CD14-positive monocyte (primary cell): ENCODE data around the gene DNMBP. TPM values are rescaled to one million over a fixed set of nuclear protein-coding genes. Genes with fewer than 3 reads are reported as not detected.

Source experiments
- DNase-seq, 3 donors: peaks; one replicate each; pipeline ENCODE4 v3.0.0-alpha.2; 2011 to 2022
- H2AFZ ChIP-seq: 2 replicates; pipeline ENCODE4 v1.6.0; 2012; ENCODE audit warnings: mild to moderate bottlenecking, low read depth, low read length, inconsistent platforms; ENCODE audit not compliant: insufficient read depth, poor library complexity, severe bottlenecking
- H3K27ac ChIP-seq, 2 donors: 1 replicate in 1 of 2; 2 replicates in 1 of 2; pipeline ENCODE4 v1.5.1; 2012 to 2013; ENCODE audit warnings: low read length in 2 of 2, control low read depth in 1 of 2, inconsistent platforms in 1 of 2, low read depth in 1 of 2, mild to moderate bottlenecking in 1 of 2
- H3K27me3 ChIP-seq, 2 donors: one replicate each; pipeline versions ENCODE4 v1.6.0 to v1.6.1; 2011 to 2013; ENCODE audit warnings: low read length in 2 of 2; ENCODE audit not compliant: control insufficient read depth in 2 of 2, insufficient read depth in 2 of 2
- H3K36me3 ChIP-seq, 2 donors: replicated peaks in 1 of 2; 1 replicate in 1 of 2; 2 replicates in 1 of 2; pipeline versions ENCODE4 v1.5.1 to v1.6.1; 2012 to 2013; ENCODE audit warnings: low read length in 2 of 2, control low read depth in 1 of 2, inconsistent platforms in 1 of 2, mild to moderate bottlenecking in 1 of 2; ENCODE audit not compliant: insufficient read depth in 2 of 2, control insufficient read depth in 1 of 2
- H3K4me1 ChIP-seq, 2 donors: 1 replicate in 1 of 2; 2 replicates in 1 of 2; pipeline versions ENCODE4 v1.5.1 to v1.6.1; 2012 to 2013; ENCODE audit warnings: low read length in 2 of 2, control low read depth in 1 of 2, inconsistent platforms in 1 of 2, mild to moderate bottlenecking in 1 of 2, moderate library complexity in 1 of 2; ENCODE audit not compliant: insufficient read depth in 2 of 2, control insufficient read depth in 1 of 2
- H3K4me2 ChIP-seq: replicated peaks from 2 replicates; pipeline ENCODE3; 2012; ENCODE audit warnings: low read length, moderate library complexity, mild to moderate bottlenecking; ENCODE audit not compliant: poor library complexity, severe bottlenecking; ENCODE audit errors: extremely low read depth
- H3K4me3 ChIP-seq, 3 experiments: fragments of 200-600 bp in 1 of 3; sonication (generic) in 1 of 3; replicated peaks in 1 of 3; 1 replicate in 2 of 3; 2 replicates in 1 of 3; pipeline ENCODE4 v1.5.1; 2011 to 2013; ENCODE audit warnings: low read length in 3 of 3, mild to moderate bottlenecking in 3 of 3, control low read depth in 2 of 3, low read depth in 2 of 3, inconsistent platforms in 1 of 3, moderate library complexity in 1 of 3
- H3K79me2 ChIP-seq: 2 replicates; pipeline ENCODE4 v1.6.0; 2012; ENCODE audit warnings: mild to moderate bottlenecking, control low read depth, inconsistent platforms, low read length, moderate library complexity; ENCODE audit not compliant: insufficient read depth
- H3K9ac ChIP-seq: 2 replicates; pipeline ENCODE4 v1.6.0; 2017; ENCODE audit warnings: low read length, mild to moderate bottlenecking; ENCODE audit not compliant: insufficient read depth, poor library complexity, severe bottlenecking
- H3K9me3 ChIP-seq, 2 donors: replicated peaks in 1 of 2; 1 replicate in 1 of 2; 2 replicates in 1 of 2; pipeline versions ENCODE4 v1.5.1 to v1.6.1; 2012 to 2013; ENCODE audit warnings: low read length in 2 of 2, control low read depth in 1 of 2; ENCODE audit not compliant: control insufficient read depth in 1 of 2, insufficient read depth in 1 of 2
- H4K20me1 ChIP-seq: 2 replicates; pipeline ENCODE4 v1.6.0; 2012; ENCODE audit warnings: mild to moderate bottlenecking, low read length, control low read depth, moderate library complexity; ENCODE audit not compliant: insufficient read depth
- H3K27ac Mint-ChIP-seq, 7 donors: one replicate each; pipeline ENCODE4 v1.8.0; 2020; ENCODE audit warnings: mild to moderate bottlenecking in 7 of 7, mixed read lengths in 7 of 7, moderate library complexity in 6 of 7, inconsistent platforms in 2 of 7
- H3K27me3 Mint-ChIP-seq, 3 donors: one replicate each; pipeline ENCODE4 v1.8.0; 2021 to 2022; ENCODE audit warnings: low read depth in 3 of 3, mild to moderate bottlenecking in 3 of 3, mixed read lengths in 3 of 3, moderate library complexity in 3 of 3, inconsistent platforms in 1 of 3
- H3K36me3 Mint-ChIP-seq, 2 donors: one replicate each; pipeline ENCODE4 v1.8.0; 2020; ENCODE audit warnings: mixed read lengths in 2 of 2, inconsistent platforms in 1 of 2, mild to moderate bottlenecking in 1 of 2
- H3K4me1 Mint-ChIP-seq: one replicate; pipeline ENCODE4 v1.8.0; 2020; ENCODE audit warnings: mild to moderate bottlenecking, mixed read lengths
- H3K4me3 Mint-ChIP-seq, 2 donors: one replicate each; pipeline ENCODE4 v1.8.0; 2020; ENCODE audit warnings: mild to moderate bottlenecking in 2 of 2, mixed read lengths in 2 of 2, moderate library complexity in 1 of 2
- H3K9me3 Mint-ChIP-seq, 7 donors: one replicate each; pipeline ENCODE4 v1.8.0; 2020 to 2022; ENCODE audit warnings: mixed read lengths in 7 of 7, mild to moderate bottlenecking in 6 of 7, moderate library complexity in 6 of 7, inconsistent platforms in 2 of 7
- CTCF ChIP-seq: fragments of 200-600 bp; IDR thresholded peaks from one replicate; pipeline ENCODE4 v1.8.0; 2022; ENCODE audit warnings: antibody characterized with exemption, mild to moderate bottlenecking
- WGBS: methylation state at CpG from one replicate; pipeline ENCODE4 v1.1.5; 2013; ENCODE audit warnings: missing lambda C conversion rate; ENCODE audit not compliant: insufficient coverage; 5-methylcytosine and 5-hydroxymethylcytosine counted together
- intact Hi-C, 2 donors: fragments of 100-400 bp; cut with micrococcal nuclease; formaldehyde crosslinking; loops; one replicate each; pipeline versions ENCODE4 v1.15.0 to v1.15.1; 2023
- polyA plus RNA-seq, 3 donors: library from polyadenylated mRNA; depleted of rRNA in 1 of 3; unstranded in 2 of 3; stranded (reverse) in 1 of 3; fragments of 300-500 nt in 2 of 3; fragments of >200 nt in 1 of 3; fragmentation: Illumina TruSeq in 2 of 3; gene quantifications; 1 replicate in 2 of 3; 2 replicates in 1 of 3; pipeline ENCODE4 v1.2.3, GENCODE V29; 2012 to 2021

DNMBP gene
- polyA plus RNA-seq, 3 donors = 0.83 to 10.3 (median 1.2) TPM

- intact Hi-C loops = no loop called here
- H3K4me3 ChIP-seq = no peak overlapping the region
- no peak overlapping the region for H2AFZ ChIP-seq
- no peaks in the 10 kb centered on the region for H3K4me1 ChIP-seq
- no peaks in the 10 kb centered on the region for H3K9me3 ChIP-seq
- Mint-ChIP-seq H3K27ac (no peak overlapping the region), H3K27me3 (peaks cover 4 to 10% (median 7%) of the 10 kb centered on the region in 3 donors), H3K4me1 (no peaks in the 10 kb centered on the region), H3K4me3 (no peak overlapping the region), H3K9me3 (peaks cover 0 to 3% (median 0%) of the 10 kb centered on the region in 7 donors), H3K36me3 (no peaks in the 10 kb centered on the region)
- DNase-seq = no peak
- H3K36me3 ChIP-seq = no peaks in the 10 kb centered on the region
- 95% methylated on average over 2 of the region's 8 CpGs for WGBS
- no peak overlapping the region for H3K4me2 ChIP-seq
- TF ChIP-seq CTCF = no peak
- H3K27me3 ChIP-seq = peaks cover 0 to 2% of the 10 kb centered on the region in 2 donors
- no peak overlapping the region for H3K27ac ChIP-seq
- no peaks in the 10 kb centered on the region for H3K79me2 ChIP-seq
- no peak overlapping the region for H3K9ac ChIP-seq
- no peaks in the 10 kb centered on the region for H4K20me1 ChIP-seq
Observed at GRCh38 chr10:99858849-99859248, 150.9 kb downstream of the DNMBP start.

- H4K20me1 ChIP-seq = no peaks in the 10 kb centered on the region
- no peaks in the 10 kb centered on the region for H3K36me3 ChIP-seq
- TF ChIP-seq CTCF = peak; percentile 2
- no CpG with 5 or more reads among the region's 8 CpGs for WGBS
- no peak overlapping the region for H3K27ac ChIP-seq
- no peak overlapping the region for H2AFZ ChIP-seq
- H3K9ac ChIP-seq = no peak overlapping the region
- peaks cover 0 to 2% of the 10 kb centered on the region in 2 donors for H3K27me3 ChIP-seq
- no peak overlapping the region for H3K4me2 ChIP-seq
- DNase-seq = no peak
- Mint-ChIP-seq H3K27ac (no peak overlapping the region), H3K4me1 (peaks cover 5% of the 10 kb centered on the region), H3K27me3 (peaks cover 0 to 7% (median 0%) of the 10 kb centered on the region in 3 donors), H3K36me3 (no peaks in the 10 kb centered on the region), H3K9me3 (peaks cover 0 to 3% (median 0%) of the 10 kb centered on the region in 7 donors), H3K4me3 (no peak overlapping the region)
- intact Hi-C loops = no loop called here
- no peaks in the 10 kb centered on the region for H3K4me1 ChIP-seq
- no peak overlapping the region for H3K4me3 ChIP-seq
- H3K79me2 ChIP-seq = no peaks in the 10 kb centered on the region
- no peaks in the 10 kb centered on the region for H3K9me3 ChIP-seq
Observed at GRCh38 chr10:99855479-99856071, 154.2 kb downstream of the DNMBP start.
